ENCODE measurements around the gene PCDHA11.
"Not testable (repeated sequence)": the region's sequence is repeated elsewhere in the genome, so short reads cannot be mapped to it uniquely, and the experiment has no call there.

Gene PCDHA11, protein sequence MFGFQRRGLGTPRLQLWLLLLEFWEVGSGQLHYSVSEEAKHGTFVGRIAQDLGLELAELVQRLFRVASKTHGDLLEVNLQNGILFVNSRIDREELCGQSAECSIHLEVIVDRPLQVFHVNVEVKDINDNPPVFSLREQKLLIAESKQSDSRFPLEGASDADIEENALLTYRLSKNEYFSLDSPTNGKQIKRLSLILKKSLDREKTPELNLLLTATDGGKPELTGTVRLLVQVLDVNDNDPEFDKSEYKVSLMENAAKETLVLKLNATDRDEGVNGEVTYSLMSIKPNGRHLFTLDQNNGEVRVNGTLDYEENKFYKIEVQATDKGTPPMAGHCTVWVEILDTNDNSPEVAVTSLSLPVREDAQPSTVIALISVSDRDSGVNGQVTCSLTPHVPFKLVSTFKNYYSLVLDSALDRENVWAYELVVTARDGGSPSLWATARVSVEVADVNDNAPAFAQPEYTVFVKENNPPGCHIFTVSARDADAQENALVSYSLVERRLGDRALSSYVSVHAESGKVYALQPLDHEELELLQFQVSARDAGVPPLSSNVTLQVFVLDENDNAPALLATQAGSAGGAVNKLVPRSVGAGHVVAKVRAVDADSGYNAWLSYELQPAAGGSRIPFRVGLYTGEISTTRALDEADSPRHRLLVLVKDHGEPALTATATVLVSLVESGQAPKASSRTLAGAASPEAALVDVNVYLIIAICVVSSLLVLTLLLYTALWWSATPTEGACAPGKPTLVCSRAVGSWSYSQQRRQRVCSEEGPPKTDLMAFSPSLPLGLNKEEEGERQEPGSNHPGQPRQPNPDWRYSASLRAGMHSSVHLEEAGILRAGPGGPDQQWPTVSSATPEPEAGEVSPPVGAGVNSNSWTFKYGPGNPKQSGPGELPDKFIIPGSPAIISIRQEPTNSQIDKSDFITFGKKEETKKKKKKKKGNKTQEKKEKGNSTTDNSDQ

DNA sequence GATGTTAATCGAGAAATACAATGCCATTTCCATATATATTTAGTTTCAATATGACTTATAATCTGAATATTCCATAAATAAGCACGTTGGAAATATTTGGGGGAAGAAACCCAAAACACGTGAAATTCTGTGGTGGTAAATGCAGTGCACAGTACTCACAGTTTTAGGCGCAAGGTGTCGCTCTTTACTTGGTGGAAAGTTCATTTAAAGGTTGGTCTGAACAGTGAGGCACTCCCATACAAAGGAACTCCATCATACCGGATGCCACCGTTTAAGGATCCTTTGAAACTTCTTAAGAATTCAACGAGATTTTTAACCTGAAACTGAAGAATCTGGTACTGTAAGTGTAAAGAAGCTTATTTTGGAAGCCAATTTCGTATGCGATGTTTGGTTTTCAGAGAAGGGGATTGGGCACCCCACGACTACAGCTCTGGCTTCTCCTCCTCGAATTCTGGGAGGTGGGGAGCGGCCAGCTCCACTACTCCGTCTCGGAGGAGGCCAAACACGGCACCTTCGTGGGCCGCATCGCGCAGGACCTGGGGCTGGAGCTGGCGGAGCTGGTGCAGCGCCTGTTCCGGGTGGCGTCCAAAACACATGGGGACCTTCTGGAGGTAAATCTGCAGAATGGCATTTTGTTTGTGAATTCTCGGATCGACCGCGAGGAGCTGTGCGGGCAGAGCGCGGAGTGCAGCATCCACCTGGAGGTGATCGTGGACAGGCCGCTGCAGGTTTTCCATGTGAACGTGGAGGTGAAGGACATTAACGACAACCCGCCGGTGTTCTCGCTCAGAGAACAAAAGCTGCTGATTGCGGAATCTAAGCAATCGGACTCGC is at the start of gene PCDHA11:
Gene PCDHA11 (plus strand): TSS at position 237 of the 834 bp plus-strand sequence. CDS start 147 bp downstream, at position 384.
- peak in 1 of 58 donors; percentile 10 for DNase-seq

DNA sequence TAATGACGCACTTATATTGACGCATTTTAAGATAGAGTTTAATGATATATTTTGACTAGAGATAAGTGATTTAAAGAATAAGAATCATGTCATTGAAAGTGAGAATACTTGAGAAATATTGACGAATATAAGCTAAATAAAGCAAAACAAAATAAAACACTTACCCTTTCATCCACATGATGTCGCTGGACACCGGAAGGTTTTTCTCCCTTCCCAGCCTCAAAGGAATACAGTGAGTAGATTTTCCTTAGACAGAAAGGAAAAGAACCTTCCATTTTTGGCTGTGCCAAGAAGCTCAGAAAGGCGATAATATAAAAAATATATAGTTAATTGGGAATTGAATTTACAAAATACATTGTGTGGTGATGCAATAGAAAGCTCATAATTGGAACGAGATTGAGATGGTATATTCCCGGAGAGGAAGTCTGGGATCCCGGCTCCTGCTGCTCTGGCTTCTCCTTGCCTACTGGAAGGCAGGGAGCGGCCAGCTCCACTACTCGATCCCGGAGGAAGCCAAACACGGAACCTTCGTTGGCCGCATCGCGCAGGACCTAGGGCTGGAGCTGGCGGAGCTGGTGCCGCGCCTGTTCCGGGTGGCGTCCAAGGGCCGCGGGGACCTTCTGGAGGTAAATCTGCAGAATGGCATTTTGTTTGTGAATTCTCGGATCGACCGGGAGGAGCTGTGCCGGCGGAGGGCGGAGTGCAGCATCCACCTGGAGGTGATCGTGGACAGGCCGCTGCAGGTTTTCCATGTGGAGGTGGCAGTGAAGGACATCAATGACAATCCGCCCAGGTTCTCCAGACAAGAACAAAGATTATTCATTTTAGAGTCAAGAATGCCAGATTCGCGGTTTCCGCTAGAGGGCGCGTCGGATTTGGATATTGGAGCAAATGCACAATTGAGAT is 47.1 kb upstream of the PCDHA11 start, which contains the start of gene PCDHA5:
Gene PCDHA5 (plus strand): TSS at position 239 of the 906 bp plus-strand sequence.
- peak in 3 of 58 donors; percentile 22 to 59 (median 23) for DNase-seq

DNA sequence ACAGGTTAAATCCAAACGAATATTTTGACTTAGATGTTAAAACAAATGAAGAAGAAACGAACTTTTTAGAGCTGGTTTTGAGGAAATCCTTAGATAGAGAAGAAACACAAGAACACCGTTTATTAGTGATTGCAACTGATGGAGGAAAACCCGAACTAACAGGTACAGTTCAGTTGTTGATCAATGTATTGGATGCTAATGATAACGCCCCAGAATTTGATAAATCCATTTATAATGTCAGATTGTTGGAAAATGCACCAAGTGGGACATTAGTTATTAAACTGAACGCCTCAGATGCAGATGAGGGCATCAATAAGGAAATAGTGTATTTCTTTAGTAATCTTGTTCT is 46.5 kb upstream of the PCDHA11 start:
- DNase-seq, result no peak

DNA sequence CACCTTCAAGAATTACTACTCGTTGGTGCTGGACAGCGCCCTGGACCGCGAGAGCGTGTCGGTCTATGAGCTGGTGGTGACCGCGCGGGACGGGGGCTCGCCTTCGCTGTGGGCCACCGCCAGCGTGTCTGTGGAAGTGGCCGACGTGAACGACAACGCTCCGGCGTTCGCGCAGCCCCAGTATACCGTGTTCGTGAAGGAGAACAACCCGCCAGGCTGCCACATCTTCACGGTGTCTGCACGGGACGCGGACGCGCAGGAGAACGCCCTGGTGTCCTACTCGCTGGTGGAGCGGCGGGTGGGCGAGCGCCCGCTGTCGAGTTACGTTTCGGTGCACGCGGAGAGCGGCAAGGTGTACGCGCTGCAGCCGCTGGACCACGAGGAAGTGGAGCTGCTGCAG is 45.8 kb upstream of the PCDHA11 start:
- DNase-seq, result not testable (repeated sequence)

DNA sequence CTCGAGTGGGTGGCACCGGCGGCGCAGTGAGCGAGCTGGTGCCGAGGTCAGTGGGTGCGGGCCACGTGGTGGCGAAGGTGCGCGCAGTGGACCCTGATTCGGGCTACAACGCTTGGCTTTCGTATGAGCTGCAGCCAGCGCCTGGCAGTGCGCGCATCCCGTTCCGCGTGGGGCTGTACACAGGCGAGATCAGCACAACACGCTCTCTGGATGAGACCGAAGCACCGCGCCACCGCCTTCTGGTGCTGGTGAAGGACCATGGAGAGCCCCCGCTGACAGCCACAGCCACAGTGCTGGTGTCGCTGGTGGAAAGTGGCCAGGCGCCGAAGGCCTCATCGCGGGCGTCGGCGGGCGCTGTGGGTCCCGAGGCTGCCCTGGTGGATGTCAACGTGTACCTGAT is 45.3 kb upstream of the PCDHA11 start:
- no peak for DNase-seq

DNA sequence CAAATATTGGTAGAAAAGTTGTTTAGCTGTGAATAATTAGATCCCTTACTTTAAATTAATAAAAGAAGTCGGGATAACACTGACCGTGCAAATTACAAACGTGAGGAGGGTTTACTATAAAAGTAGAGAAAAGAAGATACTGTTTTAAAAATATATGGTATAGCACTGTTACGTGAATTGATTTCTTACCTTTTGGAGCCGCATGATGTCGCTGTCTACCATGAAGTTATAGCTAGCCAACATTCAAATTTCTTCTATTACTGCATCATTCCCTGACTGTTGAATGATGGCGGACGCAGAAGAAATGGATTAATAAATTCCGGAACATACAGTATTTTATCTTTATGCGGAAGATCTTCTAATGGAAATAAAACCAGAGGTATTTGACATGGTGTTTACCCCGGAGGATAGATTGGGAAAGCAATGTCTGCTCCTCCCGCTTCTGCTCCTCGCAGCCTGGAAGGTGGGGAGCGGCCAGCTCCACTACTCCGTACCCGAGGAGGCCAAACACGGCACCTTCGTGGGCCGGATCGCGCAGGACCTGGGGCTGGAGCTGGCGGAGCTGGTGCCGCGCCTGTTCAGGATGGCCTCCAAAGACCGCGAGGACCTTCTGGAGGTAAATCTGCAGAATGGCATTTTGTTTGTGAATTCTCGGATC is 40.9 kb upstream of the PCDHA11 start, which contains the start of gene PCDHA6:
Gene PCDHA6 (plus strand): TSS at position 257 of the 658 bp plus-strand sequence. CDS start 132 bp downstream, at position 389.
- DNase-seq, result no peak

DNA sequence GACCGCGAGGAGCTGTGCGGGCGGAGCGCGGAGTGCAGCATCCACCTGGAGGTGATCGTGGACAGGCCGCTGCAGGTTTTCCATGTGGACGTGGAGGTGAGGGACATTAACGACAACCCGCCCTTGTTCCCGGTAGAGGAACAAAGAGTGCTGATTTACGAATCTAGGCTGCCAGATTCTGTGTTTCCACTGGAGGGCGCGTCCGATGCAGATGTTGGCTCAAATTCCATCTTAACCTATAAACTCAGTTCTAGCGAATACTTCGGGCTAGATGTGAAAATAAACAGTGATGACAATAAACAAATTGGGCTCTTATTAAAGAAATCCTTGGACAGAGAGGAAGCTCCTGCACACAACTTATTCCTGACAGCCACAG is 40.4 kb upstream of the PCDHA11 start:
- no peak for DNase-seq

DNA sequence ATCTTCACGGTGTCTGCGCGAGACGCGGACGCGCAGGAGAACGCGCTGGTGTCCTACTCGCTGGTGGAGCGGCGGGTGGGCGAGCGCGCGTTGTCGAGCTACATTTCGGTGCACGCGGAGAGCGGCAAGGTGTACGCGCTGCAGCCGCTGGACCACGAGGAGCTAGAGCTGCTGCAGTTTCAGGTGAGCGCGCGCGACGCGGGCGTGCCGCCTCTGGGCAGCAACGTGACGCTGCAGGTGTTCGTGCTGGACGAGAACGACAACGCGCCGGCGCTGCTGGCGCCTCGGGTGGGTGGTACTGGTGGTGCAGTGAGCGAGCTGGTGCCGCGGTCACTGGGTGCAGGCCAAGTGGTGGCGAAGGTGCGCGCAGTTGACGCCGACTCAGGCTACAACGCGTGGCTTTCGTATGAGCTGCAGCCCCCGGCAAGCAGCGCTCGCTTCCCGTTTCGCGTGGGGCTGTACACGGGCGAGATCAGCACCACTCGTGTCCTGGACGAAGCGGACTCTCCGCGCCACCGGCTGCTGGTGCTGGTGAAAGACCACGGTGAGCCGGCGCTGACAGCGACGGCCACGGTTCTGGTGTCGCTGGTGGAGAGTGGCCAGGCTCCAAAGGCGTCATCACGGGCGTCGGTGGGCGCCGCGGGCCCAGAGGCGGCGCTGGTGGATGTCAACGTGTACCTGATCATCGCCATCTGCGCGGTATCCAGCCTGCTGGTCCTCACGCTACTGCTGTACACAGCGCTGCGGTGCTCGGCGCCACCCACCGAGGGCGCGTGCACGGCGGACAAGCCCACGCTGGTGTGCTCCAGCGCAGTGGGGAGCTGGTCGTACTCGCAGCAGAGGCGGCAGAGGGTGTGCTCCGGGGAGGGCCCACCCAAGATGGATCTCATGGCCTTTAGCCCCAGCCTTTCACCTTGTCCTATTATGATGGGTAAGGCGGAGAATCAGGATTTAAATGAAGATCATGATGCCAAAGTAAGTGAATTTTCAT is 39.0 kb upstream of the PCDHA11 start:
- DNase-seq, result not testable (repeated sequence)

DNA sequence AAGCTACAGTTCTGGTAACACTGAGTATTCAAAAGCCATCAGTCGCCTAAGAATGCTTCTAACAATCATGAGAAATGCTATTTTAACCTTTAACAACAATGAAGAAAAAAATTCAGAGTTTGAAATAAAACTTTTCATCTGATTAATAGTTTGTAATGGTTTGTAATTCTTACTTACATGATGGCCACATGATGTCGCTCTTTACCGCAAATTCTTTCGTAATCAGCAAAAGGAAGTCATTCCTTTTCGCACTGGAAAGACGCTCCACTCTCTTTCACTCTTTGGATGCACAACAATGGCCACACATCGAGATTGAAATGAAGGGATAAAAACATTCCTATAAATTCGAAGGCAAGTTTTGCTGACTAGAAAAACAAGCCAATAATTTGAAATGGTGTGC is 34.8 kb upstream of the PCDHA11 start, which contains the start of gene PCDHA7:
Gene PCDHA7 (plus strand): TSS at position 277 of the 400 bp plus-strand sequence. CDS start 115 bp downstream, at position 392.
- DNase-seq, result no peak

DNA sequence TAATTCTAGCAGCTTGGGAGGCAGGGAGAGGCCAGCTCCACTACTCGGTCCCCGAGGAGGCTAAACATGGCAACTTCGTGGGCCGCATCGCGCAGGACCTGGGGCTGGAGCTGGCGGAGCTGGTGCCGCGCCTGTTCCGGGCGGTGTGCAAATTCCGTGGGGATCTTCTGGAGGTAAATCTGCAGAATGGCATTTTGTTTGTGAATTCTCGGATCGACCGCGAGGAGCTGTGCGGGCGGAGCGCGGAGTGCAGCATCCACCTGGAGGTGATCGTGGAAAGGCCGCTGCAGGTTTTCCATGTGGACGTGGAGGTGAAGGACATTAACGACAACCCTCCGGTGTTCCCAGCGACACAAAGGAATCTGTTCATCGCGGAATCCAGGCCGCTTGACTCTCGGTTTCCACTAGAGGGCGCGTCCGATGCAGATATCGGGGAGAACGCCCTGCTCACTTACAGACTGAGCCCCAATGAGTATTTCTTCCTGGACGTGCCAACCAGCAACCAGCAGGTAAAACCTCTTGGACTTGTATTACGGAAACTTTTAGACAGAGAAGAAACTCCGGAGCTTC is 34.2 kb upstream of the PCDHA11 start:
- DNase-seq, result not testable (repeated sequence)

DNA sequence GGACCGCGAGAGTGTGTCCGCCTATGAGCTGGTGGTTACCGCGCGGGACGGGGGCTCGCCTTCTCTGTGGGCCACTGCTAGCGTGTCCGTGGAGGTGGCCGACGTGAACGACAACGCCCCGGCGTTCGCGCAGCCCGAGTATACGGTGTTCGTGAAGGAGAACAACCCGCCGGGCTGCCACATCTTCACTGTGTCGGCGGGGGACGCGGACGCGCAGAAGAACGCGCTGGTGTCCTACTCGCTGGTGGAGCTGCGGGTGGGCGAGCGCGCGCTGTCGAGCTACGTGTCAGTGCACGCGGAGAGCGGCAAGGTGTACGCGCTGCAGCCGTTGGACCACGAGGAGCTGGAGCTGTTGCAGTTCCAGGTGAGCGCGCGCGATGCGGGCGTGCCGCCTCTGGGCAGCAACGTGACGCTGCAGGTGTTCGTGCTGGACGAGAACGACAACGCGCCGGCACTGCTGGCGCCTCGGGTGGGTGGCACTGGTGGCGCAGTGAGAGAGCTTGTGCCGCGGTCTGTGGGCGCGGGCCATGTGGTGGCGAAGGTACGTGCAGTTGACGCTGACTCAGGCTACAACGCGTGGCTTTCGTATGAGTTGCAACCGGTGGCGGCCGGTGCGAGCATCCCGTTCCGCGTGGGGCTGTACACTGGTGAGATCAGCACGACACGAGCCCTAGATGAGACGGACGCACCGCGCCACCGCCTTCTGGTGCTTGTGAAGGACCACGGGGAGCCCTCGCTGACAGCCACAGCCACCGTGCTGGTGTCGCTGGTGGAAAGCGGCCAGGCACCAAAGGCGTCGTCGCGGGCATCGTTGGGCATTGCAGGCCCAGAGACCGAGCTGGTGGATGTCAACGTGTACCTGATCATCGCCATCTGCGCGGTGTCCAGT is 32.9 kb upstream of the PCDHA11 start:
- DNase-seq, result no peak

DNA sequence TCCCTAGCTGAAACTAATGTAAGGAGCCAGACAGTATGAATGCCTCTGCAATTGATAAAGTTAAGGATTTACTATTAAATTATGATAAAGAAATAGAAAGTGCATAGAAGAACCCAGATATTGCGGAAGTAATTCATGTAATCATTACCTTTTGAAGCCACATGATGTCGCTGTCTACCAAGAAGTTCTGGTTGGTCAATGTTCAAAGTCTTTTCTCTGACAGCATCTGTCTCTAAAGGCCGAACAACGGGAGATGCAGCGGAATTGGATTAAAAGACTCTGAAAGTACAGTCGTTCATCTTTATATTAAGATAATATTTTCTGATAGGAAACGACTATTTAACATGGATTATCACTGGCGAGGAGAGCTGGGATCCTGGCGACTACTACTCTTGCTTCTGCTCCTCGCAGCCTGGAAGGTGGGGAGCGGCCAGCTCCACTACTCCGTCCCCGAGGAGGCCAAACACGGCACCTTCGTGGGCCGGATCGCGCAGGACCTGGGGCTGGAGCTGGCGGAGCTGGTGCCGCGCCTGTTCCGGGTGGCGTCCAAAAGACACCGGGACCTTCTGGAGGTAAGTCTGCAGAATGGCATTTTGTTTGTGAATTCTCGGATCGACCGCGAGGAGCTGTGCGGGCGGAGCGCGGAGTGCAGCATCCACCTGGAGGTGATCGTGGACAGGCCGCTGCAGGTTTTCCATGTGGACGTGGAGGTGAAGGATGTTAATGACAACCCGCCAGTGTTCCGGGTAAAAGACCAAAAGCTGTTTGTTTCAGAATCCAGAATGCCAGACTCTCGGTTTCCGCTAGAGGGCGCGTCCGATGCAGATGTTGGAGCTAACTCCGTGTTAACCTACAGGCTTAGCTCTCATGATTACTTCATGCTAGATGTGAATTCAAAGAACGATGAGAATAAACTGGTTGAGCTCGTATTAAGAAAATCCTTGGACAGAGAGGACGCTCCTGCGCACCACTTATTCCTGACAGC is 27.5 kb upstream of the PCDHA11 start, which contains the start of gene PCDHA8:
Gene PCDHA8 (plus strand): TSS at position 210 of the 985 bp plus-strand sequence. CDS start 135 bp downstream, at position 345.
- peak in 4 of 58 donors; percentile 1 to 33 (median 22) for DNase-seq

DNA sequence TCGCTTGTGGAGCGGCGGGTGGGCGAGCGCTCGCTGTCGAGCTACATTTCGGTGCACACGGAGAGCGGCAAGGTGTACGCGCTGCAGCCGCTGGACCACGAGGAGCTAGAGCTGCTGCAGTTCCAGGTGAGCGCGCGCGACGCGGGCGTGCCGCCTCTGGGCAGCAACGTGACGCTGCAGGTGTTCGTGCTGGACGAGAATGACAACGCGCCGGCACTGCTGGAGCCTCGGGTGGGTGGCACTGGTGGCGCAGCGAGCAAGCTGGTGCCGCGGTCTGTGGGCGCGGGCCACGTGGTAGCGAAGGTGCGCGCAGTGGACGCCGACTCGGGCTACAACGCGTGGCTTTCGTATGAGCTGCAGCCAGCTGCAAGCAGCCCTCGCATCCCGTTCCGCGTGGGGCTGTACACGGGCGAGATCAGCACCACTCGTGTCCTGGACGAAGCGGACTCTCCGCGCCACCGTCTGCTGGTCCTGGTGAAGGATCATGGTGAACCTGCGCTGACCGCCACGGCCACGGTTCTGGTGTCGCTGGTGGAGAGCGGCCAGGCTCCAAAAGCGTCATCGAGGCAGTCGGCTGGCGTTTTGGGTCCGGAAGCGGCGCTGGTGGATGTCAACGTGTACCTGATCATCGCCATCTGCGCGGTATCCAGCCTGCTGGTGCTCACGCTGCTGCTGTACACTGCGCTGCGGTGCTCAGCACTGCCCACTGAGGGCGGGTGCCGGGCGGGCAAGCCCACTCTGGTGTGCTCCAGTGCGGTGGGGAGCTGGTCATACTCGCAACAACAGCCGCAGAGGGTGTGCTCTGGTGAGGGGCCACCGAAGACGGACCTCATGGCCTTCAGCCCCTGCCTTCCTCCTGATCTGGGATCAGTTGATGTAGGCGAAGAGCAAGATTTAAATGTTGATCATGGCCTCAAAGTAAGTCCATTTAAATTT is 25.7 kb upstream of the PCDHA11 start:
- no peak for DNase-seq
